SIG-M5 treated with dmso at 0.1 percent for 504 hours (cell line): ENCODE results near the gene PNKD.
"Not testable (repeated sequence)": the region's sequence is repeated elsewhere in the genome, so short reads cannot be mapped to it uniquely, and the experiment has no call there.

Source experiments
- DNase-seq: peaks from one replicate; lab custom pipeline; 2025; ENCODE audit not compliant: unreplicated experiment; lab: John Stamatoyannopoulos, UW

The PNKD gene

DNA sequence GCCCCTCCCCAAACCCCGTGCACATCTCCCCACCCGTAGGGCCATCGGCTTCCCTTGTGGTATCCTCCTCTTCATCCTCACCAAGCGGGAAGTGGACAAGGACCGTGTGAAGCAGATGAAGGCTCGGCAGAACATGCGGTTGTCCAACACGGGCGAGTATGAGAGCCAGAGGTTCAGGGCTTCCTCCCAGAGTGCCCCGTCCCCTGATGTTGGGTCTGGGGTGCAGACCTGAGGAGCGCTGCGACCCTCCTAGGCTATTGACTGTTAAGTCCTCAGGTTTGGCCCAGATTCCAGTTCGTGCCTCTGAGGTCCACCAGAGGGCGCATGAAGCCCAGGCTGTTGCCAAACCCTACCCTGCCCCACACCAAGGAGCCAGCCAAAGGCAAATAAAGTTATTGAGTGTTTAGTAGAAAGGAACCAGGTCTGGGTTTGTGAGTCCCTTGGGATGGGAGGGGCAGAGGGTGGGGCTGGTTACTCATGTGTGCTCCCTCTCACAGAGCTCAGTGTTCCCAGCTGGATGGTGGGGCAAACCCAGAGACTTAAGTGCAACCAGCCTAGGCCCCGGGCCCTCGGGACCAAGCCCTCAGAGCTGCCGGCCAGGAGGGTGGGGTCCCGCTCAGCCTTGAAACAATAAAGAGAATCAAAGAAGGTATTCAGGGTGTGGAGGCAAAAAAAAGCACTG, 2.4 kb downstream of the PNKD start:
- peak; percentile 89 for DNase-seq

- DNase-seq = not testable (repeated sequence)
Observed at GRCh38 chr2:218273214-218273907, 3.0 kb downstream of the PNKD start.

DNA sequence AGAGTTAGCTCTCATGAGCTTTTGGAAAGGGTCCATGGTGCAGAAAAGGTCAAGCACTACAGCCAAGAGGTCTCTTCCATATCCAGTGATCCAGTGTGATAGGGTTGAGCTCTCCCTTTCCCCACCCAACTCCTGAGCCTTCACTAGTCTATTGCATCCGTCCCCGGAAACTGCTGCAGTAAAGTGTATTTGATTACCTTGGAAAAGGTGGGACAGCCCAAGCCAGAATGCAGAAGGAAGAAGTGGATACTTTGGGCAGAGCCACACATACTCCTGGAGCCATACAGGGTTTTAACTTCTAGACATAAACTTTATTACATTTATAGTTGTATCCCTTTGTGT, 3.6 kb downstream of the PNKD start:
- DNase-seq = no peak

DNA sequence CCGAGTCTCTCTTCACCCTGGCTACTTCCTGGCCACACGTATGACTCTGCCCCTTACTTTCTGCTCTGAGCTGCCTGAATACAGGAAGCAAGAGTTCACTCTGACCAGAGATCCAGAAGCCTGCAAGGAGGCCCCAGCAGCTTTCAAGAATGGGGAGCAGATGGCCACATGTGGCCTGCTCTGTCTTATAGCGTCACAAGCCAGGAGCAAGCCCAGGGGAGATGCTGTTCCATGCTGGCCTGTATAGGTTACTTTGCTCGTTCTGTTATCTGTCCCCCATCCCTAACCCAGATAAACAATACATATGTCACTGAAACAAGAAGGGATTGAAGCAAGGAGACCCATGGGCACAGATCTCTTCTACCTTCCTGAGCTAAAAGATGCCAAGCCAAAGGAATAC, 4.3 kb downstream of the PNKD start:
- DNase-seq = no peak

GRCh38 chr2:218275371-218276072, 5.2 kb downstream of the PNKD start:
- DNase-seq = no peak

- DNase-seq = no peak
Observed at GRCh38 chr2:218276986-218277755, 6.9 kb downstream of the PNKD start.

- DNase-seq = no peak
Observed at GRCh38 chr2:218277921-218278320, 7.6 kb downstream of the PNKD start.

DNA sequence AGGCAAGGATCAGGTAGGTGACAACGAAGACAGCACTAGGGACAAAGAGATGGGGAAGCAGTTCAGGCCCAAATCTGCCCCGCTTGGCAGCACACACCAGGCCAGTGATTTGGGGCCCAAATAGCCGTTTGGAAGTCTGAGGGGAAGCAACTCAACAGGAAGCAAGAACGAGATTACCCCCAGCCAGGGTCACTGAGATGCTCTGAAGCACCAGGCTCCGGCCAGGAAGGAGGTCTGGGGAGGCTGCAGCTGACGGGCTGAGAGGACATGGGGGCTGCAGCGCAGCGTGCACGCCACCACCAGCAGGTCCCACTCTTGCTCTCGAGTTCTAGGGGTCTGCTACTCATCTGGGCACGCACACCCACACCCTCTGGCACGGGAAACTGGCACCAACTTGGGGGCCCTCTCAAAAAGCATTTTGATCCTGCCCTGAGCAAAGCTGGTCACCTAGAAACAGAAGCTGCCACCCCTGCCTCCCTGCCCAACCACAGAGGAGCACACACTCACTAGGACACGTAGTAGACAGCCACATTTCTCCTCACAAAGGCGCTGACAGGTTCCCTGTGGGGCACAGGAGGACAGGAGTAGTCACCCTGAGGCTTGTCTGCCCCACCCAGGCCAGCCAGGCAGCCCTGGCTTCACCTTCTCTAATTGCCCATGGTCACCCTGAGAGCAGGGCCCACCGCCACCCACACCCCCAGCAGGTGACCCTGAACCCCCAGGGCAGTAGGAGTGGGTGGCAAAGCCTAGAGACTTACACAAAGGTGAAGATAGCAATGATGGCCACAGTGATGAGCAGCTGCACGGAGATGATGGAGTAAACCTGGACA, 8.4 kb downstream of the PNKD start:
- DNase-seq = no peak

DNA sequence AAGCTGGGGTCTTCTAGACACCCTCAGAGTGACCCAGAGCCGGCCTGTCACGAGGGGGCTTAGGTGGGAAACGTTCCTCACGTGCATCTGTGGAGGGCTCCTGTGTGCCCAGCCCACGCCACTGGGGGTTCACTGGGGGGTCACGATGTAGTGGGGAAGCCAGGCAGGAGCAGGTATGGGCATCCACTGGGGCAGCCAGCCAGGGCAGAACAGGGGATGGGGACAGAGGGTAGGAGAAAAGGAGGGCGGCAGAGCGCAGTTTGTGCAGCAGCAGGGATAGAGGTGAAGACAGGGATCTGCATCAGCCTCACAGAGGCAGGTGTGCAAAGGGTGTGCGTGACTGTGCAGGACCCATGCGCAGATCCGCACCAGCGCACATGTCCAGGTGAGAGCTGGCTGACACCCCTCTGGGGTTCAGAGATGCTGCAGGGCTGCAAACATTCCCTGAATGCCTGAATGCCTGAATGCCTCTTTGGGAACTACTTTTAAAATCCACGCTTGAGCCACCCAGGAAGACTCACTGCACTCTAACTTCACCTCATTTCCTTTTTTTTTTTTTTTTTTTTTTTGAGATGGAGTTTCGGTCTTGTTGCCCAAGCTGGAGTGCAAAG, 10.0 kb downstream of the PNKD start:
- DNase-seq = no peak

GRCh38 chr2:218281449-218281848, 11.1 kb downstream of the PNKD start:
- DNase-seq = no peak

DNA sequence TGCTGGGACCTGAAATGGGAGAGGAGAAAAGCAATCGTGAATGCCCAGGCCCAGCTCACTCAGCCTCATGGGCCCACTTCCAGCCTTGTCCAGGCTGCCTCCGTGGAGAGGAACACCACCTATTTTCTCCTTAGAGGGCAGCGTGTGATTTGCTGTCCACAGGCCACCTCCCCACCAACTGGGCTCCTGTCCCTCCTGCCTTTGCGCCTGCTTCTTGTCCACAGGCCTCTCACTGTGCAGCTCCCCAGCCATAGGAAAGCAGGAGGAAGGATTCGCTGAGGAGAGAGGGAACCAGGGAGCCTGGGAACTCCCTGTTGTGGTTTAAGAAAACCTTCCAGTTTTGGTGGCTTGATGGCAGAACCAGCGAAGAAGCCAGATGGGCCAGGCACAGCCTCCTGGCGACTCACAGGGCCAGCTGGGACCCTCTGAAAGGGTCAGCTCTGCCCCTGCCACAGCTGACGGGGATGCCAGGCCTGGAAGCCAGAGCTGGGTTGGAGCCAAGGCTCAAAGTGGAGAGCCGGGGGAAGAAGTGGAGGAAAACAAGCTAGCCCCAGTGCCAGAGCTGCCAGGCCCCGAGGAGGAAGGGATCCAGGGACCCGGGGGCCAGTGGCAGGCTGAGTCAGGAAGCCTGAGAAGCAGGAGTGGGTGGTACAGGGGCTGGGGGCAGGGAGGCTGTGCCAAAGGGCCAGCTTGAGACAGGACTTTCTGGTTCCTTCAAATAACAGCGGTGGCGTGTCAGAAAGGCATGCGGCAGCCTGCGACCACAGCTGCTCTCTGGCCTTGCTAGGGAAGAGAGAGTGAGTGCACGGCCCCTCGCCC, 12.1 kb downstream of the PNKD start:
- peak; percentile 46 for DNase-seq

DNA sequence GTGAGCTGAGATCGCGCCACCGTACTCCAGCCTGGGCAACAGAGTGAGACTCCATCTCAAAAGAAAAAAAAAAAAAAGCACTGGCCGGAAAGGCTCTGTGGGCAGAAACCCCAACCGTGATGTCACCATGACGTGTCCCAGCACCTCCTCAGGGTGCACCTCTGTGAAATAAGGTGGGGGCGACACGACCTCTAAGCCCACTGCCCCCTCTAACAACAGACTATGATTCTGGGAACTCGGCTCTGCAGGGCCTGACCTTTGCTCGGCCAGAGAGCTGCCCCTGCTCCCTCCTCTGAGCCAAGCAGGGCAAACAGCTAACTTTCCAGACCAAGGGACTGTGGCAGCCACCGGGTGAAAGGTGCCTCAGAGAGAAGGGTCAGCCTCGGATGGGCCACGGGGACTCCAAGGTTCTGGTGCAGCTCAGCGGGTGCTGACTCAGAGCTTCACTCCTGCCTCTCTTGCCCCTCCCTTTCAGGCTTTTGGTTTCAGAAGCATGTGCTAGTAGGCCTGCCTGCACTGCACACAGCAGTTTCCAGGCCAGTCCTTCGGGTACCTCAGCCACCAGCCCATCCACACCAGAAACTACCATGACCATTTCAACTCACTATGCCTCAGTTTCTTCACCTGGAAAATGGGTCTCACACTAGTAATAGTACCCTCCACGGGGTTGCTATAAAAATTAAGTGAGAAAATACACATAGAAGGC, 13.9 kb downstream of the PNKD start:
- DNase-seq = no peak

GRCh38 chr2:218285604-218286003, 15.3 kb downstream of the PNKD start:
- no peak for DNase-seq

- DNase-seq = peak; percentile 93
Observed at GRCh38 chr2:218286570-218287459, 16.5 kb downstream of the PNKD start.

DNA sequence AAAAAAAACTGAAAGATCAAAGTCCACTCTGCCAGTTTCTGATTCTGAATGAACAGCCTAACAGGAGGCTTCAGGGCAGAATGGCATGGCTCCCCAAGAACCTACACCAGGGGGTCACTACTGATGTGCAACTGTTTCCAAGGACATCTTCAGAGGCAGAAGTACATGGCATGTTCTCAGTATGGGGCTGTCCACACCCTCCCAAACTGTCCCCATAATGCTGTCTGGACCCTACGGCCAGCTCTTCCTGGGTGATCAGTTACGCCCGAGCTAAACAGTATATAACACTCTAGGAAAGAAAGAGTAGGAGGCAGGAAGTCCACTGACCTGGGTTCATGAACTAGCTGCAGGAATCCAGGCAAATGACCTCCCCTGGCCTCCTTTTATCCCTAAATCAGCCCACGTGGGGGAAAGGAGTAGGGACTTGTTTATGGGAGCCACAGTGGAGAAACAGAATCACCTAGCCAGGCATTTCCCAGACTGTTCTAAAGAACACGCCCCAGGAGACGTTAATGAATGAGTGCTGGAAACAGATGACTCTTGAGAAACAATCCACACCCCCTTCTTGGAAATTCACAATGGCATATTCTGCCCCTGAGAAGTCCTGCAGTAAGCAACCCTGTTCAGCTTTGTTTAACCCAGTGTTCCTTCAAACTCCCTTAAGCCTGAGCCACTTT, 19.5 kb downstream of the PNKD start:
- DNase-seq = no peak

GRCh38 chr2:218290316-218291261, 20.3 kb downstream of the PNKD start:
- DNase-seq = peak; percentile 52
